Panc1 (cell line): ENCODE data around the gene TSPAN14.

Source experiments
- POLR2AphosphoS5 ChIP-seq: IDR thresholded peaks from 2 replicates; pipeline ENCODE4 v1.6.1; 2012; ENCODE audit warnings: mild to moderate bottlenecking, low read depth, low read length, moderate library complexity
- SIN3A ChIP-seq: IDR thresholded peaks from 2 replicates; pipeline ENCODE4 v1.6.1; 2012; ENCODE audit warnings: low read depth, mild to moderate bottlenecking, low read length, moderate library complexity, borderline replicate concordance; ENCODE audit not compliant: insufficient read depth
- TCF7L2 ChIP-seq: IDR thresholded peaks from 2 replicates; pipeline ENCODE4 v1.6.1; 2011; ENCODE audit warnings: mild to moderate bottlenecking, low read depth, low read length, inconsistent platforms
- TF ChIP-seq, protein P1 (sequence below): fragments of 450-650 bp; IDR thresholded peaks from 2 replicates; pipeline ENCODE4 v1.5.1; 2017; ENCODE audit warnings: mild to moderate bottlenecking
- TF ChIP-seq, protein P2 (sequence below), 2 experiments: IDR thresholded peaks; 2 replicates each; pipeline ENCODE4 v1.6.1; 2011 to 2012; ENCODE audit warnings: low read depth in 2 of 2, control low read depth in 1 of 2, low read length in 1 of 2, mild to moderate bottlenecking in 1 of 2, moderate library complexity in 1 of 2; ENCODE audit not compliant: insufficient read depth in 1 of 2

DNA sequence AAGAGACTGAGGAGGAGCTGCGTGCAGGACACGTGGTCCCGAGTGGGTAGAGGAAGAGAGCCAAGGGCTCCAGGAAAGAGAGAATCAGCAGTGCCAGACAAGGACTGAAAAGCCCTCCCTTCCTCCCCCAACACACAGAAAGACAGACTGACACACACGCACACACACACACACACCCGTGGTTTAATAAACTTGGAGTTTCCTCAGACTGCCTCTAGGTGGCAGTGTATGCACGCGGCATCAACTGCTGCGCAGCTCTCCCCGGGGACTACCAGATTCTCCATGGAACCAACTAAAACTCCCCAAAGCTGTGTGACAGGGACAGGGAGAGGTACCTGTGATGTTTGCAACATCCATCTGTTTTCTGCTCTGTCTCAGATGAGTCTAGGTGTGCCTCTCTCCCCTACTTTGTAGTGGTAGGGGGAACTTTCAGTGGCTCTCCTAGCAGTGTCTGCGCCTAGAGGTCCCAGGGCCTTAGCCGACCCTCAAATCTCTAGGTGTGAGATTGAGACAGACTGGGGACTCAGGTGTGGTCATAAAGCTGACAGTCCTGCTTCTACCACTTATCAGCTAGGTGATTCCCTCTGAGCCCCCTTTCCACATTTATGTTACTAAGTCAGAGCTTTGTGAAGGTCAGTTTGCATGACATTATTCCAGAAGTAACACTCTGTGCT, 9.3 kb upstream of the TSPAN14 start:
- TF ChIP-seq, protein P1, sequence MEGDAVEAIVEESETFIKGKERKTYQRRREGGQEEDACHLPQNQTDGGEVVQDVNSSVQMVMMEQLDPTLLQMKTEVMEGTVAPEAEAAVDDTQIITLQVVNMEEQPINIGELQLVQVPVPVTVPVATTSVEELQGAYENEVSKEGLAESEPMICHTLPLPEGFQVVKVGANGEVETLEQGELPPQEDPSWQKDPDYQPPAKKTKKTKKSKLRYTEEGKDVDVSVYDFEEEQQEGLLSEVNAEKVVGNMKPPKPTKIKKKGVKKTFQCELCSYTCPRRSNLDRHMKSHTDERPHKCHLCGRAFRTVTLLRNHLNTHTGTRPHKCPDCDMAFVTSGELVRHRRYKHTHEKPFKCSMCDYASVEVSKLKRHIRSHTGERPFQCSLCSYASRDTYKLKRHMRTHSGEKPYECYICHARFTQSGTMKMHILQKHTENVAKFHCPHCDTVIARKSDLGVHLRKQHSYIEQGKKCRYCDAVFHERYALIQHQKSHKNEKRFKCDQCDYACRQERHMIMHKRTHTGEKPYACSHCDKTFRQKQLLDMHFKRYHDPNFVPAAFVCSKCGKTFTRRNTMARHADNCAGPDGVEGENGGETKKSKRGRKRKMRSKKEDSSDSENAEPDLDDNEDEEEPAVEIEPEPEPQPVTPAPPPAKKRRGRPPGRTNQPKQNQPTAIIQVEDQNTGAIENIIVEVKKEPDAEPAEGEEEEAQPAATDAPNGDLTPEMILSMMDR, result peak; percentile 97
- TF ChIP-seq SIN3A (no peak), POLR2AphosphoS5 (no peak), TCF7L2 (no peak)
- TF ChIP-seq, protein P2, sequence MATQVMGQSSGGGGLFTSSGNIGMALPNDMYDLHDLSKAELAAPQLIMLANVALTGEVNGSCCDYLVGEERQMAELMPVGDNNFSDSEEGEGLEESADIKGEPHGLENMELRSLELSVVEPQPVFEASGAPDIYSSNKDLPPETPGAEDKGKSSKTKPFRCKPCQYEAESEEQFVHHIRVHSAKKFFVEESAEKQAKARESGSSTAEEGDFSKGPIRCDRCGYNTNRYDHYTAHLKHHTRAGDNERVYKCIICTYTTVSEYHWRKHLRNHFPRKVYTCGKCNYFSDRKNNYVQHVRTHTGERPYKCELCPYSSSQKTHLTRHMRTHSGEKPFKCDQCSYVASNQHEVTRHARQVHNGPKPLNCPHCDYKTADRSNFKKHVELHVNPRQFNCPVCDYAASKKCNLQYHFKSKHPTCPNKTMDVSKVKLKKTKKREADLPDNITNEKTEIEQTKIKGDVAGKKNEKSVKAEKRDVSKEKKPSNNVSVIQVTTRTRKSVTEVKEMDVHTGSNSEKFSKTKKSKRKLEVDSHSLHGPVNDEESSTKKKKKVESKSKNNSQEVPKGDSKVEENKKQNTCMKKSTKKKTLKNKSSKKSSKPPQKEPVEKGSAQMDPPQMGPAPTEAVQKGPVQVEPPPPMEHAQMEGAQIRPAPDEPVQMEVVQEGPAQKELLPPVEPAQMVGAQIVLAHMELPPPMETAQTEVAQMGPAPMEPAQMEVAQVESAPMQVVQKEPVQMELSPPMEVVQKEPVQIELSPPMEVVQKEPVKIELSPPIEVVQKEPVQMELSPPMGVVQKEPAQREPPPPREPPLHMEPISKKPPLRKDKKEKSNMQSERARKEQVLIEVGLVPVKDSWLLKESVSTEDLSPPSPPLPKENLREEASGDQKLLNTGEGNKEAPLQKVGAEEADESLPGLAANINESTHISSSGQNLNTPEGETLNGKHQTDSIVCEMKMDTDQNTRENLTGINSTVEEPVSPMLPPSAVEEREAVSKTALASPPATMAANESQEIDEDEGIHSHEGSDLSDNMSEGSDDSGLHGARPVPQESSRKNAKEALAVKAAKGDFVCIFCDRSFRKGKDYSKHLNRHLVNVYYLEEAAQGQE (IDR thresholded peaks at IDR 0.05; ENCODE audit: insufficient read depth in 1 of 2, low read depth in 2 of 2, low read length in 1 of 2), result no peak
